ENCODE results near the gene SRSF5.

Gene SRSF5

GRCh38 chr14:69770559-69770958, 3.6 kb downstream of the SRSF5 start:
- DNase-seq (ENCODE audit: low spot score) = no peak

GRCh38 chr14:69771136-69771535, 4.2 kb downstream of the SRSF5 start:
- no peak for DNase-seq (ENCODE audit: low spot score)

- no peak for DNase-seq (ENCODE audit: low spot score)
Observed at GRCh38 chr14:69772082-69773017, 5.4 kb downstream of the SRSF5 start.

- DNase-seq (ENCODE audit: low spot score) = no peak
Observed at GRCh38 chr14:69773571-69774276, 6.8 kb downstream of the SRSF5 start.

GRCh38 chr14:69775012-69775411, 8.1 kb downstream of the SRSF5 start:
- no peak for DNase-seq (ENCODE audit: low spot score)

- DNase-seq (ENCODE audit: low spot score) = no peak
Observed at GRCh38 chr14:69776875-69777453, 10.0 kb downstream of the SRSF5 start.

- DNase-seq (ENCODE audit: low spot score) = no peak
Observed at GRCh38 chr14:69779088-69779487, 12.1 kb downstream of the SRSF5 start.

- no peak for DNase-seq (ENCODE audit: low spot score)
Observed at GRCh38 chr14:69780092-69780491, 13.2 kb downstream of the SRSF5 start.

- DNase-seq (ENCODE audit: low spot score) = no peak
Observed at GRCh38 chr14:69780952-69781351, 14.0 kb downstream of the SRSF5 start.

GRCh38 chr14:69784942-69785341, 18.0 kb downstream of the SRSF5 start:
- DNase-seq (ENCODE audit: low spot score) = no peak

GRCh38 chr14:69786603-69787002, 19.7 kb downstream of the SRSF5 start:
- no peak for DNase-seq (ENCODE audit: low spot score)

GRCh38 chr14:69789118-69789640, 22.2 kb downstream of the SRSF5 start:
- peak; percentile 71 for DNase-seq (ENCODE audit: low spot score)

GRCh38 chr14:69792887-69793421, 26.0 kb downstream of the SRSF5 start:
- DNase-seq (ENCODE audit: low spot score) = no peak

GRCh38 chr14:69794791-69795190, 27.8 kb downstream of the SRSF5 start:
- no peak for DNase-seq (ENCODE audit: low spot score)

GRCh38 chr14:69795691-69796090, 28.7 kb downstream of the SRSF5 start:
- no peak for DNase-seq (ENCODE audit: low spot score)

- DNase-seq (ENCODE audit: low spot score) = no peak
Observed at GRCh38 chr14:69796797-69797500, 30.0 kb downstream of the SRSF5 start, which contains the start of gene SLC10A1. Gene SLC10A1 (minus strand): TSS chr14:69797241. CDS start chr14:69797155, 86 bp downstream.

GRCh38 chr14:69797573-69798338, 30.8 kb downstream of the SRSF5 start:
- no peak for DNase-seq (ENCODE audit: low spot score)

- no peak for DNase-seq (ENCODE audit: low spot score)
Observed at GRCh38 chr14:69798339-69798735, 31.4 kb downstream of the SRSF5 start.

GRCh38 chr14:69803753-69804152, 36.8 kb downstream of the SRSF5 start:
- peak; percentile 12 for DNase-seq (ENCODE audit: low spot score)

GRCh38 chr14:69804902-69805301, 38.0 kb downstream of the SRSF5 start:
- DNase-seq (ENCODE audit: low spot score) = no peak

GRCh38 chr14:69807192-69807591, 40.2 kb downstream of the SRSF5 start:
- DNase-seq (ENCODE audit: low spot score) = no peak

Measured in COLO829 (cell line).